ENCODE results near the gene TLCD3A.

TLCD3A gene

GRCh38 chr17:773467-774312, 41.3 kb downstream of the TLCD3A start:
- Histone ChIP-seq H3K27me3 (ENCODE audit: control insufficient read depth in 1 of 2, insufficient read depth in 1 of 2, low read length in 2 of 2) (no peaks in the 10 kb centered on the region), H3K27ac (ENCODE audit: low read length, poor library complexity, severe bottlenecking) (peak overlapping the region; percentile 28)

GRCh38 chr17:774313-774584, 41.9 kb downstream of the TLCD3A start:
- Histone ChIP-seq H2BK15ac (ENCODE audit: low read depth, poor library complexity, severe bottlenecking) (no peak overlapping the region), H3K4me3 (ENCODE audit: insufficient read depth in 1 of 2, low read depth in 1 of 2, low read length in 2 of 2) (no peak overlapping the region), H2AFZ (ENCODE audit: low read depth, low read length) (no peak overlapping the region), H3K27ac (ENCODE audit: low read length, poor library complexity, severe bottlenecking) (peak overlapping the region; percentile 28), H3K36me3 (ENCODE audit: control insufficient read depth in 1 of 2, insufficient read depth in 2 of 2, low read depth in 1 of 2, low read length in 2 of 2) (peaks cover 51 to 87% of the 10 kb centered on the region in 2 experiments), H4K91ac (ENCODE audit: low read length) (no peak overlapping the region), H2BK12ac (ENCODE audit: low read length in 2 of 2) (no peak overlapping the region), H3K23ac (ENCODE audit: low read length in 2 of 2) (no peak overlapping the region), H3K9ac (ENCODE audit: low read length) (no peak overlapping the region), H2BK5ac (ENCODE audit: low read depth, low read length, poor library complexity, severe bottlenecking) (no peak overlapping the region), H2AK5ac (ENCODE audit: low read length, severe bottlenecking) (no peak overlapping the region), H3K27me3 (ENCODE audit: control insufficient read depth in 1 of 2, insufficient read depth in 1 of 2, low read length in 2 of 2) (no peaks in the 10 kb centered on the region), H3K4me1 (ENCODE audit: control insufficient read depth, insufficient read depth, low read depth, low read length) (peaks cover 3% of the 10 kb centered on the region), H3K4me2 (ENCODE audit: low read length, poor library complexity, severe bottlenecking) (no peak overlapping the region), H4K8ac (ENCODE audit: low read length) (no peak overlapping the region), H2BK120ac (ENCODE audit: low read depth, low read length) (no peak overlapping the region), H3K79me1 (replicated peaks; ENCODE audit: low read length, poor library complexity, severe bottlenecking) (peaks cover 36% of the 10 kb centered on the region), H3K18ac (ENCODE audit: low read depth in 1 of 2, low read length in 2 of 2) (no peak overlapping the region), H3K9me3 (ENCODE audit: control insufficient read depth, low read length) (no peaks in the 10 kb centered on the region), H3K14ac (ENCODE audit: low read length in 2 of 2) (no peak overlapping the region), H3K4ac (ENCODE audit: low read depth in 1 of 2, low read length in 2 of 2) (no peak overlapping the region)
- 99% methylated on average over 5 of the region's 5 CpGs for WGBS
- no peak for DNase-seq

More at GRCh38 chr17:773467-774312, 41.3 kb downstream of the TLCD3A start:
- peaks cover 37% of the 10 kb centered on the region for H3K79me1 ChIP-seq (replicated peaks; ENCODE audit: low read length, poor library complexity, severe bottlenecking)
- H2AK5ac ChIP-seq (ENCODE audit: low read length, severe bottlenecking): no peak overlapping the region
- H2AFZ ChIP-seq (ENCODE audit: low read depth, low read length): no peak overlapping the region
- no peak for DNase-seq
- H3K4me3 ChIP-seq (ENCODE audit: insufficient read depth in 1 of 2, low read depth in 1 of 2, low read length in 2 of 2): no peak overlapping the region
- no peak overlapping the region for H3K23ac ChIP-seq (ENCODE audit: low read length in 2 of 2)
- H3K18ac ChIP-seq (ENCODE audit: low read depth in 1 of 2, low read length in 2 of 2): no peak overlapping the region
- H3K14ac ChIP-seq (ENCODE audit: low read length in 2 of 2): no peak overlapping the region
- no peak overlapping the region for H4K8ac ChIP-seq (ENCODE audit: low read length)
- H2BK120ac ChIP-seq (ENCODE audit: low read depth, low read length): no peak overlapping the region
- H2BK12ac ChIP-seq (ENCODE audit: low read length in 2 of 2): no peak overlapping the region
- H3K4me2 ChIP-seq (ENCODE audit: low read length, poor library complexity, severe bottlenecking): no peak overlapping the region
- H3K9me3 ChIP-seq (ENCODE audit: control insufficient read depth, low read length): no peaks in the 10 kb centered on the region
- H4K91ac ChIP-seq (ENCODE audit: low read length): no peak overlapping the region
- no peak overlapping the region for H2BK15ac ChIP-seq (ENCODE audit: low read depth, poor library complexity, severe bottlenecking)
- no peak overlapping the region for H3K4ac ChIP-seq (ENCODE audit: low read depth in 1 of 2, low read length in 2 of 2)
- H3K4me1 ChIP-seq (ENCODE audit: control insufficient read depth, insufficient read depth, low read depth, low read length): peaks cover 3% of the 10 kb centered on the region
- WGBS: 84% methylated on average over 13 of the region's 14 CpGs
- peaks cover 55 to 89% of the 10 kb centered on the region in 2 experiments for H3K36me3 ChIP-seq (ENCODE audit: control insufficient read depth in 1 of 2, insufficient read depth in 2 of 2, low read depth in 1 of 2, low read length in 2 of 2)
- H3K9ac ChIP-seq (ENCODE audit: low read length): no peak overlapping the region
- H2BK5ac ChIP-seq (ENCODE audit: low read depth, low read length, poor library complexity, severe bottlenecking): no peak overlapping the region

GRCh38 chr17:778096-778495, 45.7 kb downstream of the TLCD3A start:
- no peak overlapping the region for H2BK120ac ChIP-seq (ENCODE audit: low read depth, low read length)
- H4K8ac ChIP-seq (ENCODE audit: low read length): no peak overlapping the region
- no peak overlapping the region for H2BK12ac ChIP-seq (ENCODE audit: low read length in 2 of 2)
- no peaks in the 10 kb centered on the region for H3K9me3 ChIP-seq (ENCODE audit: control insufficient read depth, low read length)
- no peaks in the 10 kb centered on the region for H3K27me3 ChIP-seq (ENCODE audit: control insufficient read depth in 1 of 2, insufficient read depth in 1 of 2, low read length in 2 of 2)
- no peak overlapping the region for H4K91ac ChIP-seq (ENCODE audit: low read length)
- no peak overlapping the region for H2AFZ ChIP-seq (ENCODE audit: low read depth, low read length)
- H2BK15ac ChIP-seq (ENCODE audit: low read depth, poor library complexity, severe bottlenecking): no peak overlapping the region
- H3K23ac ChIP-seq (ENCODE audit: low read length in 2 of 2): no peak overlapping the region
- peaks cover 7% of the 10 kb centered on the region for H3K4me1 ChIP-seq (ENCODE audit: control insufficient read depth, insufficient read depth, low read depth, low read length)
- no peak overlapping the region for H3K4me2 ChIP-seq (ENCODE audit: low read length, poor library complexity, severe bottlenecking)
- no peak overlapping the region for H2BK5ac ChIP-seq (ENCODE audit: low read depth, low read length, poor library complexity, severe bottlenecking)
- no peak overlapping the region for H3K4ac ChIP-seq (ENCODE audit: low read depth in 1 of 2, low read length in 2 of 2)
- H3K36me3 ChIP-seq (ENCODE audit: control insufficient read depth in 1 of 2, insufficient read depth in 2 of 2, low read depth in 1 of 2, low read length in 2 of 2): peaks cover 35 to 57% of the 10 kb centered on the region in 2 experiments
- no peak overlapping the region for H3K9ac ChIP-seq (ENCODE audit: low read length)
- H3K18ac ChIP-seq (ENCODE audit: low read depth in 1 of 2, low read length in 2 of 2): no peak overlapping the region
- no peak overlapping the region for H3K27ac ChIP-seq (ENCODE audit: low read length, poor library complexity, severe bottlenecking)
- no peak overlapping the region for H3K14ac ChIP-seq (ENCODE audit: low read length in 2 of 2)
- no peak overlapping the region for H3K4me3 ChIP-seq (ENCODE audit: insufficient read depth in 1 of 2, low read depth in 1 of 2, low read length in 2 of 2)
- 99% methylated on average over 11 of the region's 11 CpGs for WGBS
- no peak for DNase-seq
- H3K79me1 ChIP-seq (replicated peaks; ENCODE audit: low read length, poor library complexity, severe bottlenecking): peaks cover 39% of the 10 kb centered on the region
- no peak overlapping the region for H2AK5ac ChIP-seq (ENCODE audit: low read length, severe bottlenecking)

GRCh38 chr17:781805-782731, 49.7 kb downstream of the TLCD3A start, which contains the start of the genes GLOD4 and MRM3:
TSS of gene GLOD4 (minus strand) at chr17:782280. CDS start at chr17:782255, 25 bp downstream.
TSS of gene MRM3 (plus strand) at chr17:782353. CDS start at chr17:782379, 26 bp downstream.
- Histone ChIP-seq H2AFZ (ENCODE audit: low read depth, low read length) (peak within 1 kb of the TSS; percentile 85), H2AK5ac (ENCODE audit: low read length, severe bottlenecking) (peak within 1 kb of the TSS; percentile 35), H2BK12ac (ENCODE audit: low read length in 2 of 2) (no peak within 1 kb of the TSS), H3K4me1 (ENCODE audit: control insufficient read depth, insufficient read depth, low read depth, low read length) (peaks cover 8% of the 10 kb centered on the region), H2BK5ac (ENCODE audit: low read depth, low read length, poor library complexity, severe bottlenecking) (no peak within 1 kb of the TSS), H3K9me3 (ENCODE audit: control insufficient read depth, low read length) (no peaks in the 10 kb centered on the region), H3K79me1 (replicated peaks; ENCODE audit: low read length, poor library complexity, severe bottlenecking) (peaks cover 26% of the 10 kb centered on the region), H3K23ac (ENCODE audit: low read length in 2 of 2) (no peak within 1 kb of the TSS), H3K27me3 (ENCODE audit: control insufficient read depth in 1 of 2, insufficient read depth in 1 of 2, low read length in 2 of 2) (no peaks in the 10 kb centered on the region), H3K4me3 (ENCODE audit: insufficient read depth in 1 of 2, low read depth in 1 of 2, low read length in 2 of 2) (peak within 1 kb of the TSS; percentile 90 to 100), H3K36me3 (ENCODE audit: control insufficient read depth in 1 of 2, insufficient read depth in 2 of 2, low read depth in 1 of 2, low read length in 2 of 2) (peaks cover 12 to 32% of the 10 kb centered on the region in 2 experiments), H2BK15ac (ENCODE audit: low read depth, poor library complexity, severe bottlenecking) (peak within 1 kb of the TSS; percentile 74), H3K14ac (ENCODE audit: low read length in 2 of 2) (peak within 1 kb of the TSS in 1 of 2 experiments; percentile 94), H3K27ac (ENCODE audit: low read length, poor library complexity, severe bottlenecking) (peak within 1 kb of the TSS; percentile 25), H2BK120ac (ENCODE audit: low read depth, low read length) (no peak within 1 kb of the TSS), H3K4ac (ENCODE audit: low read depth in 1 of 2, low read length in 2 of 2) (peak within 1 kb of the TSS; percentile 64 to 80), H4K91ac (ENCODE audit: low read length) (peak within 1 kb of the TSS; percentile 90), H3K18ac (ENCODE audit: low read depth in 1 of 2, low read length in 2 of 2) (peak within 1 kb of the TSS; percentile 88 to 91), H3K4me2 (ENCODE audit: low read length, poor library complexity, severe bottlenecking) (peak within 1 kb of the TSS; percentile 94), H4K8ac (ENCODE audit: low read length) (peak within 1 kb of the TSS; percentile 78), H3K9ac (ENCODE audit: low read length) (peak within 1 kb of the TSS; percentile 99)
- DNase-seq: peak; percentile 90
- under 1% methylated on average over 87 of the region's 87 CpGs for whole genome bisulfite sequencing
